Gastrocnemius medialis (tissue), 4 donors: ENCODE measurements around the gene FHOD3.

ENCODE experiments used
- CTCF ChIP-seq, 5 experiments: fragments of 450-650 bp in 3 of 5; fragments of 200-600 bp in 2 of 5; sonication (generic) in 2 of 5; IDR thresholded peaks in 4 of 5; conservative IDR thresholded peaks in 1 of 5; 1 replicate in 4 of 5; 2 replicates in 1 of 5; pipeline ENCODE4 v1.5.1; 2016 to 2019; ENCODE audit warnings: antibody characterized with exemption in 5 of 5, mild to moderate bottlenecking in 3 of 5, moderate library complexity in 3 of 5
- POLR2A ChIP-seq, 2 donors: fragments of 450-650 bp; IDR thresholded peaks; one replicate each; pipeline ENCODE4 v1.6.1; 2017; ENCODE audit warnings: antibody characterized with exemption in 2 of 2, mild to moderate bottlenecking in 2 of 2, moderate library complexity in 2 of 2

DNA sequence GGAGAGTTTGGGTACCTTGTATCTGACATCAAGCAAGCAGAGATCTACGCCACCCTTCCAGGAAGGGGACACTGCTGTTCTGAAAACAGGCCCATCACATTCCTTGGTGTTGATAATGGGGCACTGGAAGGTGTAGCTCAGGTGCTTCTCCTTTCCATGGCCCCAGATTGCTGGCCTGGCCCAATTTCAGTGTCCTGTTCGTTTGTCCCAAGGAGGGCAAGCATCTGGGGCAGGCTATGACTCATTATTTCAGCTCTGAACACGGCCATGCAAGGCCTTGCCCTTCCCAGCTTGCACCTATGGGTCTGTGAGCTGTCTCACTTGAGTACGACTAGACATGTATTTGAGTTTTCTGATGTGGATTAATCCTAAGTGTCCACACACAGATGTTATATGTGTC is 101.5 kb downstream of the FHOD3 start:
- no peak for TF ChIP-seq CTCF (IDR thresholded peaks at IDR 0.05 in 4 of 5, conservative IDR thresholded peaks at IDR 0.05 in 1 of 5)
- no peak for TF ChIP-seq POLR2A (IDR thresholded peaks at IDR 0.05)
